ENCODE measurements around the gene P2RY12. TPM values are rescaled to one million over a fixed set of nuclear protein-coding genes. Genes with fewer than 3 reads are reported as not detected.

Gene P2RY12
- total and polyA plus RNA-seq, 2 donors (not counting 1 experiment from before 2014, with no cell fraction given): 0.42 to 0.79 TPM

DNA sequence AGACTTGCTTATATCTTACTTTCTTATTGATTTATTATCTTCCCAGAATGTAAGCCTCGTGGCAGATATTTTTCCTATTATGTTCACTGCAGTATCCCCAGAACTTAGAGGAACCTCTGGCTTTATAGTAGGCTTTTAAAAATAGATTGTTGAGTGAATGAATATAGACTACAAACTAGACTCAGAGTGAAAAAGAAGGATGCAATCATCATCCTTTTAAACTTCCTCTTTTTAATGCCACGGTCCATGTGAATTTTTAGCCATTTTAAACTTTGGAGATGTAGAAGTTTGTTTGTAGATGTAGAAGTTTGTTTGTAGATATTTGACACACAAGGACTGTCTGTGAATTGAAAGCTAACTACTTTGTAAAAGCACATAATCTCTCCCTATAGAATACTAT lies 7.2 kb upstream of the P2RY12 start:
- Histone ChIP-seq H4K20me1 (ENCODE audit: control insufficient read depth, insufficient read depth, low read length, poor library complexity, severe bottlenecking) (no peaks in the 10 kb centered on the region), H3K27me3 (replicated peaks in 1 of 4; ENCODE audit: control extremely low read depth in 1 of 4, control insufficient read depth in 3 of 4, insufficient read depth in 4 of 4, low read length in 3 of 4) (no peaks in the 10 kb centered on the region), H2AFZ (ENCODE audit: insufficient read depth, low read depth, low read length, poor library complexity, severe bottlenecking) (no peak overlapping the region), H3K9me3 (ENCODE audit: control extremely low read depth in 1 of 3, control insufficient read depth in 2 of 3, insufficient read depth in 1 of 3, low read length in 2 of 3) (no peaks in the 10 kb centered on the region), H3K4me3 (ENCODE audit: control extremely low read depth in 1 of 5, extremely low read depth in 1 of 5, insufficient read depth in 1 of 5, low read depth in 2 of 5, low read length in 4 of 5) (no peak overlapping the region), H3K4me1 (ENCODE audit: control insufficient read depth in 2 of 2, insufficient read depth in 2 of 2, low read length in 2 of 2) (peaks cover 26 to 27% of the 10 kb centered on the region in 2 donors), H3K79me2 (ENCODE audit: control insufficient read depth, insufficient read depth, low read length) (no peaks in the 10 kb centered on the region), H3K9ac (ENCODE audit: low read length) (no peak overlapping the region), H3K4me2 (replicated peaks; ENCODE audit: low read depth, low read length, poor library complexity, severe bottlenecking) (no peak overlapping the region), H3K36me3 (replicated peaks in 1 of 2; ENCODE audit: control extremely low read depth in 1 of 2, control insufficient read depth in 1 of 2, extremely low read depth in 1 of 2, insufficient read depth in 2 of 2, low read length in 1 of 2) (no peaks in the 10 kb centered on the region), H3K27ac (ENCODE audit: low read length in 2 of 2) (no peak overlapping the region)
- ATAC-seq (ENCODE audit: low read depth) (no peak), DNase-seq (no peak)
- intact Hi-C loops (cut with micrococcal nuclease): no loop called here
- peaks cover 59% of the 10 kb centered on the region for H3K4me1 Mint-ChIP-seq
- no peak for TF ChIP-seq EZH2 (IDR thresholded peaks at IDR 0.05; ENCODE audit: borderline replicate concordance, insufficient read depth, low read depth, low read length, poor library complexity, severe bottlenecking)
- peak overlapping the region; percentile 21 for H3K4me3 Mint-ChIP-seq
- no peaks in the 10 kb centered on the region for H3K9me3 Mint-ChIP-seq (ENCODE audit: insufficient read depth)
- CTCF ChIA-PET: interaction anchor here (1.0 kb wide), 1 partner anchor 77 kb away, joined by 3 read pairs; no protein-coding TSS in a partner anchor
- no peaks in the 10 kb centered on the region for H3K27me3 Mint-ChIP-seq
- peak overlapping the region; percentile 86 for H3K27ac Mint-ChIP-seq
- WGBS (ENCODE audit: insufficient coverage): no CpG with 5 or more reads among the region's 2 CpGs
- POLR2A ChIA-PET: no interaction called here

GRCh38 chr3:151387842-151388241 lies 3.3 kb upstream of the P2RY12 start:
- no peaks in the 10 kb centered on the region for H3K9me3 Mint-ChIP-seq (ENCODE audit: insufficient read depth)
- Histone ChIP-seq H2AFZ (ENCODE audit: insufficient read depth, low read depth, low read length, poor library complexity, severe bottlenecking) (peak overlapping the region; percentile 82), H3K4me1 (ENCODE audit: control insufficient read depth in 2 of 2, insufficient read depth in 2 of 2, low read length in 2 of 2) (peaks cover 45 to 56% of the 10 kb centered on the region in 2 donors), H3K9me3 (ENCODE audit: control extremely low read depth in 1 of 3, control insufficient read depth in 2 of 3, insufficient read depth in 1 of 3, low read length in 2 of 3) (no peaks in the 10 kb centered on the region), H3K27ac (ENCODE audit: low read length in 2 of 2) (peak overlapping the region; percentile 64 to 89), H3K4me3 (ENCODE audit: control extremely low read depth in 1 of 5, extremely low read depth in 1 of 5, insufficient read depth in 1 of 5, low read depth in 2 of 5, low read length in 4 of 5) (peak overlapping the region in 2 of 5 experiments; percentile 19 to 30), H4K20me1 (ENCODE audit: control insufficient read depth, insufficient read depth, low read length, poor library complexity, severe bottlenecking) (no peaks in the 10 kb centered on the region), H3K79me2 (ENCODE audit: control insufficient read depth, insufficient read depth, low read length) (no peaks in the 10 kb centered on the region), H3K4me2 (replicated peaks; ENCODE audit: low read depth, low read length, poor library complexity, severe bottlenecking) (peak overlapping the region; percentile 66), H3K27me3 (replicated peaks in 1 of 4; ENCODE audit: control extremely low read depth in 1 of 4, control insufficient read depth in 3 of 4, insufficient read depth in 4 of 4, low read length in 3 of 4) (no peaks in the 10 kb centered on the region), H3K9ac (ENCODE audit: low read length) (peak overlapping the region; percentile 45), H3K36me3 (replicated peaks in 1 of 2; ENCODE audit: control extremely low read depth in 1 of 2, control insufficient read depth in 1 of 2, extremely low read depth in 1 of 2, insufficient read depth in 2 of 2, low read length in 1 of 2) (no peaks in the 10 kb centered on the region)
- WGBS (ENCODE audit: insufficient coverage): 67% methylated on average over 3 of the region's 9 CpGs
- intact Hi-C loops (cut with micrococcal nuclease): loop anchor here (5.0 to 10.0 kb wide), 3 partner anchors 36 to 1413 kb away; partner anchors contain the start of gene PFN2
- peak overlapping the region; percentile 98 for H3K27ac Mint-ChIP-seq
- ChIA-PET CTCF (interaction anchor here (1.0 to 4.2 kb wide), 5 partner anchors 9 to 80 kb away, joined by 3 to 26 read pairs (median 3); no protein-coding TSS in a partner anchor), POLR2A (no interaction called here)
- peaks cover 63% of the 10 kb centered on the region for H3K4me1 Mint-ChIP-seq
- H3K27me3 Mint-ChIP-seq: no peaks in the 10 kb centered on the region
- peak overlapping the region; percentile 84 for H3K4me3 Mint-ChIP-seq
- ATAC-seq (ENCODE audit: low read depth): peak; percentile 31
- DNase-seq: no peak
- no peak for TF ChIP-seq CTCF (IDR thresholded peaks at IDR 0.05)
- TF ChIP-seq EZH2 (IDR thresholded peaks at IDR 0.05; ENCODE audit: borderline replicate concordance, insufficient read depth, low read depth, low read length, poor library complexity, severe bottlenecking): no peak
